H1 (cell line): Measurements from ENCODE around the gene ZMYM2. TPM values are rescaled to one million over a fixed set of nuclear protein-coding genes. Genes with fewer than 3 reads are reported as not detected.

Source experiments
- CTCF ChIA-PET: fragments of 300-600 bp; sonication (Branson Sonifier 250); formaldehyde crosslinking; loops from one replicate; lab custom pipeline; 2021; ENCODE audit not compliant: partially characterized antibody; lab: Charles Lee
- POLR2A ChIA-PET: fragments of 300-600 bp; sonication (Branson Sonifier 250); formaldehyde crosslinking; loops from one replicate; lab custom pipeline; 2021; ENCODE audit warnings: inconsistent platforms; ENCODE audit not compliant: partially characterized antibody; lab: Charles Lee
- DNase-seq, 2 experiments: peaks; one replicate each; pipeline versions ENCODE4 v3.0.0 to v3.0.0-alpha.2; 2010 to 2022; ENCODE audit warnings: low spot score in 2 of 2, low read depth in 1 of 2, mixed read lengths in 1 of 2
- FAIRE-seq: peaks from 2 replicates; lab custom pipeline; 2011; peaks lifted over from hg19 to GRCh38; lab: Jason Lieb, UNC
- H2AFZ ChIP-seq: 2 replicates; pipeline ENCODE4 v1.8.1; 2012; ENCODE audit warnings: low read length, inconsistent platforms
- H2AK5ac ChIP-seq: 2 replicates; pipeline ENCODE4 v1.6.1; 2013; ENCODE audit warnings: low read depth, low read length
- H2BK120ac ChIP-seq: replicated peaks from 2 replicates; pipeline ENCODE3; 2013; ENCODE audit warnings: low read depth, low read length, inconsistent platforms
- H2BK12ac ChIP-seq: 2 replicates; pipeline ENCODE4 v1.6.1; 2013; ENCODE audit warnings: low read depth, low read length
- H2BK15ac ChIP-seq: 2 replicates; pipeline ENCODE4 v1.6.1; 2013; ENCODE audit warnings: low read length
- H2BK20ac ChIP-seq: 2 replicates; pipeline ENCODE4 v1.6.1; 2013; ENCODE audit warnings: low read length
- H2BK5ac ChIP-seq: 2 replicates; pipeline ENCODE4 v1.6.1; 2013; ENCODE audit warnings: low read depth, low read length
- H3K14ac ChIP-seq: 2 replicates; pipeline ENCODE4 v1.6.1; 2013; ENCODE audit warnings: inconsistent platforms; ENCODE audit not compliant: insufficient read length
- H3K18ac ChIP-seq: 2 replicates; pipeline ENCODE4 v1.6.1; 2013; ENCODE audit warnings: low read length; ENCODE audit errors: extremely low read depth
- H3K23ac ChIP-seq: 2 replicates; pipeline ENCODE4 v1.6.1; 2013; ENCODE audit warnings: inconsistent platforms; ENCODE audit not compliant: insufficient read length
- H3K23me2 ChIP-seq: 2 replicates; pipeline ENCODE4 v1.6.1; 2013; ENCODE audit warnings: low read depth, low read length
- H3K27ac ChIP-seq: 2 replicates; pipeline ENCODE4 v1.6.1; 2011; ENCODE audit warnings: low read depth, low read length, inconsistent platforms
- H3K27me3 ChIP-seq, 4 experiments: replicated peaks in 1 of 4; 1 replicate in 1 of 4; 2 replicates in 3 of 4; pipeline versions ENCODE4 v1.6.1 to v1.8.1; 2011 to 2013; ENCODE audit warnings: low read length in 3 of 4, mild to moderate bottlenecking in 3 of 4, inconsistent platforms in 2 of 4, mixed read lengths in 2 of 4, moderate library complexity in 1 of 4; ENCODE audit not compliant: control insufficient read depth in 3 of 4, insufficient read depth in 3 of 4; ENCODE audit errors: extremely low read depth in 1 of 4
- H3K36me3 ChIP-seq, 4 experiments: 2 replicates each; pipeline versions ENCODE4 v1.6.1 to v1.8.1; 2011 to 2013; ENCODE audit warnings: mild to moderate bottlenecking in 4 of 4, low read length in 3 of 4, moderate library complexity in 2 of 4, control low read depth in 1 of 4, inconsistent platforms in 1 of 4; ENCODE audit not compliant: insufficient read depth in 4 of 4, control insufficient read depth in 2 of 4
- H3K4ac ChIP-seq: replicated peaks from 2 replicates; pipeline ENCODE3; 2013; ENCODE audit warnings: low read length, low read depth, mixed read lengths, inconsistent platforms; ENCODE audit not compliant: insufficient read length
- H3K4me1 ChIP-seq, 4 experiments: replicated peaks in 1 of 4; 1 replicate in 1 of 4; 2 replicates in 3 of 4; pipeline versions ENCODE4 v1.6.1 to v1.8.1; 2011 to 2013; ENCODE audit warnings: low read length in 3 of 4, inconsistent platforms in 2 of 4, mixed read lengths in 1 of 4; ENCODE audit not compliant: insufficient read depth in 4 of 4, control insufficient read depth in 3 of 4
- H3K4me2 ChIP-seq, 2 experiments: 2 replicates each; pipeline versions ENCODE4 v1.6.1 to v1.8.1; 2011 to 2013; ENCODE audit warnings: low read depth in 2 of 2, low read length in 2 of 2, control low read depth in 1 of 2, inconsistent platforms in 1 of 2, mild to moderate bottlenecking in 1 of 2; ENCODE audit not compliant: insufficient read depth in 1 of 2
- H3K4me3 ChIP-seq, 4 experiments: fragments of 200-600, 300-600 bp in 1 of 4; sonication (generic), shearing (Covaris generic), sonication (Bioruptor Twin) in 1 of 4; 2 replicates each; pipeline versions ENCODE4 v1.5.1 to v1.8.1; 2011 to 2016; ENCODE audit warnings: low read length in 4 of 4, low read depth in 3 of 4, control low read depth in 2 of 4, inconsistent platforms in 2 of 4, mild to moderate bottlenecking in 2 of 4, mixed read lengths in 1 of 4, moderate library complexity in 1 of 4; ENCODE audit not compliant: insufficient read depth in 2 of 4; ENCODE audit errors: extremely low read depth in 1 of 4
- H3K56ac ChIP-seq: replicated peaks from 2 replicates; pipeline ENCODE3; 2013; ENCODE audit warnings: low read depth, mild to moderate bottlenecking, mixed read lengths, low read length, inconsistent platforms; ENCODE audit not compliant: insufficient read length
- H3K79me1 ChIP-seq: 2 replicates; pipeline ENCODE4 v1.6.1; 2013; ENCODE audit warnings: low read depth, low read length, control low read depth
- H3K79me2 ChIP-seq, 2 experiments: 2 replicates each; pipeline versions ENCODE4 v1.6.1 to v1.8.1; 2012 to 2013; ENCODE audit warnings: low read length in 2 of 2, mild to moderate bottlenecking in 2 of 2, inconsistent platforms in 1 of 2; ENCODE audit not compliant: insufficient read depth in 2 of 2, control insufficient read depth in 1 of 2
- H3K9ac ChIP-seq, 4 experiments: replicated peaks in 1 of 4; 1 replicate in 1 of 4; 2 replicates in 3 of 4; pipeline versions ENCODE4 v1.6.1 to v1.8.1; 2011 to 2013; ENCODE audit warnings: low read depth in 3 of 4, low read length in 3 of 4, control low read depth in 2 of 4, mild to moderate bottlenecking in 2 of 4, moderate library complexity in 2 of 4, inconsistent platforms in 1 of 4; ENCODE audit errors: extremely low read depth in 1 of 4
- H3K9me3 ChIP-seq, 2 experiments: 2 replicates each; pipeline versions ENCODE4 v1.6.1 to v1.8.1; 2012 to 2013; ENCODE audit warnings: mild to moderate bottlenecking in 2 of 2, moderate library complexity in 2 of 2, control low read depth in 1 of 2, inconsistent platforms in 1 of 2, low read depth in 1 of 2, low read length in 1 of 2, mixed read lengths in 1 of 2; ENCODE audit not compliant: insufficient read depth in 2 of 2
- H4K20me1 ChIP-seq, 2 experiments: replicated peaks in 1 of 2; 2 replicates each; pipeline versions ENCODE3 to v1.8.1; 2011 to 2013; ENCODE audit warnings: inconsistent platforms in 2 of 2, low read length in 2 of 2, mild to moderate bottlenecking in 1 of 2; ENCODE audit not compliant: insufficient read depth in 2 of 2, control insufficient read depth in 1 of 2
- H4K5ac ChIP-seq: 2 replicates; pipeline ENCODE4 v1.6.1; 2013; ENCODE audit warnings: low read length, low read depth, mixed read lengths, inconsistent platforms; ENCODE audit not compliant: insufficient read length
- H4K8ac ChIP-seq: 2 replicates; pipeline ENCODE4 v1.8.0; 2013; ENCODE audit warnings: mild to moderate bottlenecking, moderate library complexity, low read length, inconsistent platforms; ENCODE audit not compliant: insufficient read depth; ENCODE audit errors: extremely low read depth
- H4K91ac ChIP-seq: replicated peaks from 2 replicates; pipeline ENCODE3; 2013; ENCODE audit warnings: low read length, mixed read lengths, inconsistent platforms; ENCODE audit not compliant: insufficient read length
- ASH2L ChIP-seq: fragments of 200-600, 300-600 bp; sonication (generic); IDR thresholded peaks from one replicate; pipeline ENCODE4 v1.7.1; 2017; ENCODE audit warnings: low read length
- BACH1 ChIP-seq: IDR thresholded peaks from 2 replicates; pipeline ENCODE4 v1.6.1; 2012; ENCODE audit warnings: low read length, improper control_type of control experiment
- CREB1 ChIP-seq: IDR thresholded peaks from 2 replicates; pipeline ENCODE4 v1.6.1; 2012; ENCODE audit warnings: inconsistent platforms
- EGR1 ChIP-seq: IDR thresholded peaks from 2 replicates; pipeline ENCODE4 v1.6.1; 2011; ENCODE audit warnings: low read depth, low read length, borderline replicate concordance
- JUN ChIP-seq: IDR thresholded peaks from 2 replicates; pipeline ENCODE4 v1.6.1; 2011; ENCODE audit warnings: low read depth, mild to moderate bottlenecking, improper control_type of control experiment, low read length
- POLR2A ChIP-seq, 2 experiments: IDR thresholded peaks; 1 replicate in 1 of 2; 2 replicates in 1 of 2; pipeline ENCODE4 v1.6.1; 2011; ENCODE audit warnings: low read depth in 2 of 2, low read length in 2 of 2, mild to moderate bottlenecking in 2 of 2; ENCODE audit errors: control extremely low read depth in 1 of 2
- RAD21 ChIP-seq, 2 experiments: IDR thresholded peaks in 1 of 2; conservative IDR thresholded peaks in 1 of 2; 2 replicates each; pipeline ENCODE4 v1.6.1; 2011; ENCODE audit warnings: low read depth in 2 of 2, low read length in 2 of 2, improper control_type of control experiment in 1 of 2, inconsistent platforms in 1 of 2, mild to moderate bottlenecking in 1 of 2, moderate library complexity in 1 of 2
- SAP30 ChIP-seq: fragments of 300-600 bp; sonication (generic); IDR thresholded peaks from 2 replicates; pipeline ENCODE4 v1.7.1; 2012; ENCODE audit warnings: low read length, moderate library complexity, mild to moderate bottlenecking, inconsistent platforms; ENCODE audit not compliant: insufficient read depth, insufficient replicate concordance
- SP1 ChIP-seq: IDR thresholded peaks from 2 replicates; pipeline ENCODE4 v1.6.1; 2011; ENCODE audit warnings: low read depth, low read length
- TAF1 ChIP-seq: IDR thresholded peaks from 2 replicates; pipeline ENCODE4 v1.6.1; 2011; ENCODE audit warnings: mild to moderate bottlenecking, low read depth, low read length
- TBP ChIP-seq: IDR thresholded peaks from 2 replicates; pipeline ENCODE4 v1.6.1; 2011; ENCODE audit warnings: low read depth, low read length, improper control_type of control experiment
- WGBS, 2 experiments: shearing (Covaris generic) in 1 of 2; methylation state at CpG; one replicate each; pipeline versions ENCODE4 v1.1.6 to v1.1.7; 2013 to 2015; ENCODE audit warnings: low lambda C conversion rate in 2 of 2, mixed read lengths in 2 of 2, inconsistent platforms in 1 of 2, low coverage in 1 of 2, missing lambda C conversion rate in 1 of 2; ENCODE audit not compliant: insufficient replicate concordance in 2 of 2, insufficient coverage in 1 of 2, insufficient read length in 1 of 2; ENCODE audit errors: extremely low coverage in 1 of 2, missing lambda C conversion rate in 1 of 2; 5-methylcytosine and 5-hydroxymethylcytosine counted together
- polyA plus RNA-seq, 7 experiments: library from polyadenylated mRNA; depleted of rRNA in 3 of 7; stranded (reverse) in 5 of 7; unstranded in 2 of 7; fragments of >200 nt in 5 of 7; fragments of 200-250 nt in 2 of 7; gene quantifications; 1 replicate in 5 of 7; 2 replicates in 1 of 7; 4 replicates in 1 of 7; pipeline versions ENCODE4 v1.2.1 to v1.2.3, GENCODE V29; 2011 to 2013; ENCODE audit warnings: missing spikeins in 2 of 7, mixed read lengths in 2 of 7
- total RNA-seq: library from RNA; stranded (reverse); fragmentation: NEBNext Ultra II Directional; extraction: Animal tissue kit (Norgen Biotek cat#: 25700); gene quantifications from 2 replicates; pipeline ENCODE4 v1.2.1, GENCODE V29; 2021

Gene ZMYM2
- total and polyA plus RNA-seq, 2 of the 8 experiments (the other 6 are each of a cell fraction or from before 2014, with no cell fraction given) = 41.2 to 159 TPM

DNA sequence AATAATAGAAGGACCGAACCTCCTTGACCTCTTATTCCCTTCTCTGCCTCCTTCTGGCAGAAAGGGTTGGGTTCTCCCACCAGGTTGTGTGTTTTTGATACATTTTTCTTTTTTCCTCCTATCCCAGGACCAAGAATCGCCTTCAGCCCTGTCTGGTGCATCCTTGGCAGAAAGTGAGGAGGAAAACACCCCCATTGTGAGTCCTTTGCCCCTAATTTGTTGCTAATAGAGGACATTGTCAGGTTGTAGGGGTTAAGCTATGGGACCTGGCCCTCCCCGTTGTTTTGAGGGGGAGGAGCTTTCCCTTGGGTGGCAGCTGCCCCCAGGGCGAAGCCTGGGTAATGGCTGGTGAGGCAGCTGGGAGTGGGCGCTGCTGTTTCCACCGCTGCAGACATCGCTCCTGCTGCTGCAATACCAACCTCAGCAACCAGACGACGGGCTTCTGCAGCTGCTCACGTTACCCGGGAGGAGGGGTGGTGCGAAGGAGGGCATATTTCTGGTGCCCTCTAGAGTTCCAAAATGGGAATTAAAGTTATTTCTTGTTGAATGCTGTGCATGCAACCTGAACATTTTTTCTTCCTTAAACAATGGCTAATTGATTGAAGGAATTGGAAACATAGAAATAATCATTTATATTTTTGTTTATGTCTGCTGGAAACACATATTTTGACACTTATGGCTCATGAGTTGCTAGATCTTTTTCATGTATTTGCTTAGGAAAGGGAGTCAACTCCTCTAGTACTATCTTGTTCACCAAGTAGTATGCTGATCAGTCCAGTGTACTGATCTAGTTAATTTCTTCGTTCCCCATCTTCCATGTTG is 1.5 kb downstream of the ZMYM2 start:
- Histone ChIP-seq H3K18ac (peak overlapping the region; percentile 85; the same call in 1 of the 2 replicates), H3K27ac (peak overlapping the region; percentile 93), H3K9ac (peak overlapping the region in 3 of 4 experiments; percentile 80 to 91 (median 85); a peak in 6 of 7 replicates), H3K27me3 (no peaks in the 10 kb centered on the region), H4K91ac (peak overlapping the region; percentile 61), H3K4me3 (peak overlapping the region; percentile 73 to 99 (median 93)), H3K23ac (no peak overlapping the region), H3K36me3 (peaks cover 0 to 28% (median 7%) of the 10 kb centered on the region in 4 experiments; a peak in 3 of 8 replicates), H2BK5ac (peak overlapping the region; percentile 89), H3K4ac (peak overlapping the region; percentile 82), H3K79me1 (no peaks in the 10 kb centered on the region), H2BK20ac (no peak overlapping the region), H2BK120ac (no peak overlapping the region), H3K79me2 (peaks cover 11 to 59% of the 10 kb centered on the region in 2 experiments), H2BK15ac (0 out of 2 replicates have a peak overlapping the region, but pooled peaks have one; percentile 76), H3K14ac (no peak overlapping the region), H3K23me2 (peaks cover 4% of the 10 kb centered on the region), H3K4me2 (peak overlapping the region; percentile 78 to 96), H4K8ac (peak overlapping the region; percentile 69; the same call in 1 of the 2 replicates), H4K5ac (no peak overlapping the region), H3K56ac (peak overlapping the region; percentile 94), H3K4me1 (peaks cover 0 to 6% (median 3%) of the 10 kb centered on the region in 4 experiments; a peak in 2 of 7 replicates), H2AFZ (no peak overlapping the region), H2BK12ac (no peak overlapping the region), H2AK5ac (no peak overlapping the region), H3K9me3 (no peaks in the 10 kb centered on the region; a peak in 1 of 4 replicates), H4K20me1 (peaks cover 7 to 18% of the 10 kb centered on the region in 2 experiments)
- 6% methylated on average over 13 of the region's 13 CpGs; no CpG with 5 or more reads in 1 of the 2 experiments for WGBS, 2 experiments
- ChIA-PET POLR2A (interaction anchor here (0.7 to 1.0 kb wide), 6 partner anchors 9 to 186 kb away, joined by 3 to 9 read pairs (median 4); partner anchors contain the start of gene ZMYM5), CTCF (interaction anchor here (0.5 to 1.1 kb wide), 7 partner anchors 10 to 812 kb away, joined by 3 to 5 read pairs (median 4); no protein-coding TSS in a partner anchor)
- FAIRE-seq = peak; percentile 70
- DNase-seq = peak; percentile 70 to 77
- TF ChIP-seq SP1 (0 out of 2 replicates have a peak, but pooled peaks have one; percentile 54), TAF1 (peak; percentile 80), BACH1 (no peak), CREB1 (peak; percentile 21; the same call in 1 of the 2 replicates), SAP30 (peak; percentile 80), EGR1 (no peak), TBP (peak; percentile 52; the same call in 1 of the 2 replicates), RAD21 (IDR thresholded peaks at IDR 0.05 in 1 of 2, conservative IDR thresholded peaks at IDR 0.05 in 1 of 2; ENCODE audit: low read depth in 2 of 2, low read length in 2 of 2) (peak; percentile 50 to 54; a peak in 3 of 4 replicates), JUN (no peak), POLR2A (IDR thresholded peaks at IDR 0.05; ENCODE audit: control extremely low read depth in 1 of 2, low read depth in 2 of 2, low read length in 2 of 2) (peak; percentile 14 to 67), ASH2L (no peak)
